HepG2 (cell line): ENCODE results near the gene L3MBTL1. TPM values are rescaled to one million over a fixed set of nuclear protein-coding genes. Genes with fewer than 3 reads are reported as not detected.
A peak's percentile ranks its signal among the peaks of the same experiment; 100 is the strongest.

ENCODE experiments used
- ADNP ChIP-seq: sonication (generic); formaldehyde crosslinking; IDR thresholded peaks from 2 replicates; pipeline ENCODE4 v1.4.0; 2020; ENCODE audit warnings: missing genetic modification reagents
- EED ChIP-seq: sonication (generic); formaldehyde crosslinking; IDR thresholded peaks from 2 replicates; pipeline ENCODE4 v1.5.0; 2020; ENCODE audit warnings: mild to moderate bottlenecking, missing genetic modification reagents
- GABPB1 ChIP-seq: IDR thresholded peaks from 2 replicates; pipeline ENCODE4 v1.6.1; 2016; ENCODE audit warnings: mild to moderate bottlenecking, missing genetic modification reagents, moderate library complexity, missing compliant biosample characterization
- HNRNPL ChIP-seq: fragments of 200-400 bp; formaldehyde crosslinking; IDR thresholded peaks from 2 replicates; pipeline ENCODE4 v1.6.1; 2017; ENCODE audit warnings: mild to moderate bottlenecking, low read depth, low read length
- HNRNPLL ChIP-seq: fragments of 200-400 bp; formaldehyde crosslinking; IDR thresholded peaks from 2 replicates; pipeline ENCODE4 v1.6.1; 2017; ENCODE audit warnings: mild to moderate bottlenecking, low read depth, low read length; ENCODE audit not compliant: poor library complexity, severe bottlenecking
- MIER2 ChIP-seq: IDR thresholded peaks from 2 replicates; pipeline ENCODE4 v1.6.1; 2016; ENCODE audit warnings: missing biosample characterization, missing genetic modification reagents
- NONO ChIP-seq, 2 experiments: fragments of 450-650 bp in 1 of 2; sonication (generic) in 1 of 2; formaldehyde crosslinking in 1 of 2; IDR thresholded peaks in 1 of 2; conservative IDR thresholded peaks in 1 of 2; 2 replicates each; pipeline versions ENCODE4 v1.6.1 to v1.8.0; 2017 to 2022; ENCODE audit warnings: mild to moderate bottlenecking in 1 of 2, missing genetic modification reagents in 1 of 2, moderate library complexity in 1 of 2
- NR2C2 ChIP-seq: sonication (generic); formaldehyde crosslinking; IDR thresholded peaks from 2 replicates; pipeline ENCODE4 v1.4.0; 2020; ENCODE audit warnings: missing genetic modification reagents, mild to moderate bottlenecking, moderate library complexity, borderline replicate concordance
- SMAD9 ChIP-seq: sonication (generic); formaldehyde crosslinking; IDR thresholded peaks from 2 replicates; pipeline ENCODE4 v1.5.1; 2020; ENCODE audit warnings: mild to moderate bottlenecking, missing genetic modification reagents
- SUZ12 ChIP-seq: fragments of 150-350 bp; IDR thresholded peaks from 2 replicates; pipeline ENCODE4 v1.6.1; 2014; ENCODE audit warnings: low read depth, low read length
- TBX3 ChIP-seq: fragments of 450-650 bp; IDR thresholded peaks from 2 replicates; pipeline ENCODE4 v1.6.1; 2017; ENCODE audit warnings: antibody characterized with exemption, mild to moderate bottlenecking, inconsistent platforms, borderline replicate concordance
- TCF7 ChIP-seq: sonication (generic); IDR thresholded peaks from 2 replicates; pipeline ENCODE4 v1.6.1; 2016; ENCODE audit warnings: antibody characterized with exemption, low read depth
- TSC22D2 ChIP-seq: sonication (generic); formaldehyde crosslinking; IDR thresholded peaks from 2 replicates; pipeline ENCODE4 v1.5.1; 2020; ENCODE audit warnings: missing genetic modification reagents, mild to moderate bottlenecking, borderline replicate concordance
- ZFP90 ChIP-seq: sonication (generic); formaldehyde crosslinking; IDR thresholded peaks from 2 replicates; pipeline ENCODE4 v1.8.0; 2022; ENCODE audit warnings: missing genetic modification reagents, mild to moderate bottlenecking, inconsistent platforms, borderline replicate concordance
- ZNF207 ChIP-seq: fragments of 450-650 bp; IDR thresholded peaks from 2 replicates; pipeline ENCODE4 v1.6.1; 2016; ENCODE audit warnings: antibody characterized with exemption, borderline replicate concordance
- ZNF225 ChIP-seq: sonication (generic); formaldehyde crosslinking; IDR thresholded peaks from 2 replicates; pipeline ENCODE4 v1.4.0; 2020; ENCODE audit warnings: mild to moderate bottlenecking, missing genetic modification reagents
- ZNF232 ChIP-seq: sonication (generic); formaldehyde crosslinking; IDR thresholded peaks from 2 replicates; pipeline ENCODE4 v1.4.0; 2020; ENCODE audit warnings: missing genetic modification reagents, borderline replicate concordance
- ZNF44 ChIP-seq: sonication (generic); formaldehyde crosslinking; IDR thresholded peaks from 2 replicates; pipeline ENCODE4 v1.5.1; 2020; ENCODE audit warnings: mild to moderate bottlenecking, missing genetic modification reagents
- ZNF468 ChIP-seq: sonication (generic); formaldehyde crosslinking; IDR thresholded peaks from 2 replicates; pipeline ENCODE4 v1.8.0; 2022; ENCODE audit warnings: mild to moderate bottlenecking, moderate library complexity, missing genetic modification reagents
- ZNF567 ChIP-seq: sonication (generic); formaldehyde crosslinking; IDR thresholded peaks from 2 replicates; pipeline ENCODE4 v1.8.1; 2023; ENCODE audit warnings: mild to moderate bottlenecking, missing genetic modification reagents, borderline replicate concordance
- ZNF816 ChIP-seq: sonication (generic); formaldehyde crosslinking; IDR thresholded peaks from 2 replicates; pipeline ENCODE4 v1.8.0; 2022; ENCODE audit warnings: missing genetic modification reagents, mild to moderate bottlenecking, borderline replicate concordance
- polyA plus RNA-seq, 8 experiments: library from polyadenylated mRNA; depleted of rRNA in 3 of 8; stranded (reverse) in 7 of 8; unstranded in 1 of 8; fragments of >200 nt; fragmentation: Illumina TruSeq in 4 of 8; extraction: Trizol in 4 of 8; gene quantifications; 2 replicates each; pipeline versions ENCODE4 v1.2.1 to v1.2.3, GENCODE V29; 2011 to 2016; ENCODE audit warnings: low read depth in 4 of 8, missing spikeins in 1 of 8, mixed read lengths in 1 of 8; ENCODE audit not compliant: insufficient read depth in 1 of 8
- total RNA-seq, 5 experiments: library from RNA; depleted of rRNA; stranded (reverse); fragments of >200 nt; fragmentation: Illumina TruSeq; extraction: Trizol; gene quantifications; 2 replicates each; pipeline ENCODE4 v1.2.3, GENCODE V29; 2016; ENCODE audit warnings: low read depth in 1 of 5
- TF ChIP-seq, protein P1 (sequence below): sonication (generic); formaldehyde crosslinking; IDR thresholded peaks from 2 replicates; pipeline ENCODE4 v1.9.0; 2021; ENCODE audit warnings: missing genetic modification reagents, borderline replicate concordance
- TF ChIP-seq, protein P2 (sequence below): sonication (generic); formaldehyde crosslinking; IDR thresholded peaks from 2 replicates; pipeline ENCODE4 v1.4.0; 2020; ENCODE audit warnings: missing genetic modification reagents, borderline replicate concordance
- TF ChIP-seq, protein P3 (sequence below): sonication (generic); formaldehyde crosslinking; IDR thresholded peaks from 2 replicates; pipeline ENCODE4 v1.5.0; 2020; ENCODE audit warnings: missing genetic modification reagents
- TF ChIP-seq, protein P4 (sequence below): sonication (generic); formaldehyde crosslinking; IDR thresholded peaks from 2 replicates; pipeline ENCODE4 v1.4.0; 2020; ENCODE audit warnings: missing genetic modification reagents

Gene L3MBTL1
- total and polyA plus RNA-seq, 2 of the 13 experiments (the other 11 are each of a cell fraction or from before 2014, with no cell fraction given), result 9.0 to 17.8 TPM

DNA sequence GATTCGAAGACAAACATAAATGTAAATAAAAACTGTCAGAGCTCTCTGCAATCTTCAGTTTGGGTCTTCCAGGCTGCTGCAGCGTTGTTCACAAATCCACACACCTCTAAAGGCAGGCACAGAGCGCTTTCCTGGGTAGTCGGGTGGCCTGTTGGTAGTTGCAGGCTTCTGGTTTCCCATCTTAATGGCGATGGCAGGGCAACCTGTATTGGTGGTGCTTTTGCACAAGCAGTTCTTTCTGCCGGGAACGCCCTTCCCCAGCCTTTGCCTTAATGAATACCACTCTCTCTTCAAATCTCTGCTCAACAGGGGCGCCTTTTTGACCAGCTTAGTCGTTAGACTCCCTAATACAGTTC, 82.5 kb downstream of the L3MBTL1 start (continued):
- no peak for TF ChIP-seq GABPB1
- TF ChIP-seq ZNF225 (CRISPR knock-in tag), result no peak
- no peak for TF ChIP-seq ADNP (CRISPR knock-in tag)
- TF ChIP-seq, protein P1, sequence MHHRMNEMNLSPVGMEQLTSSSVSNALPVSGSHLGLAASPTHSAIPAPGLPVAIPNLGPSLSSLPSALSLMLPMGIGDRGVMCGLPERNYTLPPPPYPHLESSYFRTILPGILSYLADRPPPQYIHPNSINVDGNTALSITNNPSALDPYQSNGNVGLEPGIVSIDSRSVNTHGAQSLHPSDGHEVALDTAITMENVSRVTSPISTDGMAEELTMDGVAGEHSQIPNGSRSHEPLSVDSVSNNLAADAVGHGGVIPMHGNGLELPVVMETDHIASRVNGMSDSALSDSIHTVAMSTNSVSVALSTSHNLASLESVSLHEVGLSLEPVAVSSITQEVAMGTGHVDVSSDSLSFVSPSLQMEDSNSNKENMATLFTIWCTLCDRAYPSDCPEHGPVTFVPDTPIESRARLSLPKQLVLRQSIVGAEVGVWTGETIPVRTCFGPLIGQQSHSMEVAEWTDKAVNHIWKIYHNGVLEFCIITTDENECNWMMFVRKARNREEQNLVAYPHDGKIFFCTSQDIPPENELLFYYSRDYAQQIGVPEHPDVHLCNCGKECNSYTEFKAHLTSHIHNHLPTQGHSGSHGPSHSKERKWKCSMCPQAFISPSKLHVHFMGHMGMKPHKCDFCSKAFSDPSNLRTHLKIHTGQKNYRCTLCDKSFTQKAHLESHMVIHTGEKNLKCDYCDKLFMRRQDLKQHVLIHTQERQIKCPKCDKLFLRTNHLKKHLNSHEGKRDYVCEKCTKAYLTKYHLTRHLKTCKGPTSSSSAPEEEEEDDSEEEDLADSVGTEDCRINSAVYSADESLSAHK (CRISPR knock-in tag), result no peak
- no peak; the same call in 1 of the 2 replicates for TF ChIP-seq ZNF816 (CRISPR knock-in tag)
- no peak for TF ChIP-seq TCF7
- TF ChIP-seq, protein P2, sequence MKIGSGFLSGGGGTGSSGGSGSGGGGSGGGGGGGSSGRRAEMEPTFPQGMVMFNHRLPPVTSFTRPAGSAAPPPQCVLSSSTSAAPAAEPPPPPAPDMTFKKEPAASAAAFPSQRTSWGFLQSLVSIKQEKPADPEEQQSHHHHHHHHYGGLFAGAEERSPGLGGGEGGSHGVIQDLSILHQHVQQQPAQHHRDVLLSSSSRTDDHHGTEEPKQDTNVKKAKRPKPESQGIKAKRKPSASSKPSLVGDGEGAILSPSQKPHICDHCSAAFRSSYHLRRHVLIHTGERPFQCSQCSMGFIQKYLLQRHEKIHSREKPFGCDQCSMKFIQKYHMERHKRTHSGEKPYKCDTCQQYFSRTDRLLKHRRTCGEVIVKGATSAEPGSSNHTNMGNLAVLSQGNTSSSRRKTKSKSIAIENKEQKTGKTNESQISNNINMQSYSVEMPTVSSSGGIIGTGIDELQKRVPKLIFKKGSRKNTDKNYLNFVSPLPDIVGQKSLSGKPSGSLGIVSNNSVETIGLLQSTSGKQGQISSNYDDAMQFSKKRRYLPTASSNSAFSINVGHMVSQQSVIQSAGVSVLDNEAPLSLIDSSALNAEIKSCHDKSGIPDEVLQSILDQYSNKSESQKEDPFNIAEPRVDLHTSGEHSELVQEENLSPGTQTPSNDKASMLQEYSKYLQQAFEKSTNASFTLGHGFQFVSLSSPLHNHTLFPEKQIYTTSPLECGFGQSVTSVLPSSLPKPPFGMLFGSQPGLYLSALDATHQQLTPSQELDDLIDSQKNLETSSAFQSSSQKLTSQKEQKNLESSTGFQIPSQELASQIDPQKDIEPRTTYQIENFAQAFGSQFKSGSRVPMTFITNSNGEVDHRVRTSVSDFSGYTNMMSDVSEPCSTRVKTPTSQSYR, result no peak
- no peak for TF ChIP-seq ZFP90
- no peak for TF ChIP-seq ZNF468
- TF ChIP-seq, protein P3, sequence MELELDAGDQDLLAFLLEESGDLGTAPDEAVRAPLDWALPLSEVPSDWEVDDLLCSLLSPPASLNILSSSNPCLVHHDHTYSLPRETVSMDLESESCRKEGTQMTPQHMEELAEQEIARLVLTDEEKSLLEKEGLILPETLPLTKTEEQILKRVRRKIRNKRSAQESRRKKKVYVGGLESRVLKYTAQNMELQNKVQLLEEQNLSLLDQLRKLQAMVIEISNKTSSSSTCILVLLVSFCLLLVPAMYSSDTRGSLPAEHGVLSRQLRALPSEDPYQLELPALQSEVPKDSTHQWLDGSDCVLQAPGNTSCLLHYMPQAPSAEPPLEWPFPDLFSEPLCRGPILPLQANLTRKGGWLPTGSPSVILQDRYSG, result no peak
- no peak for TF ChIP-seq MIER2
- TF ChIP-seq, protein P4, sequence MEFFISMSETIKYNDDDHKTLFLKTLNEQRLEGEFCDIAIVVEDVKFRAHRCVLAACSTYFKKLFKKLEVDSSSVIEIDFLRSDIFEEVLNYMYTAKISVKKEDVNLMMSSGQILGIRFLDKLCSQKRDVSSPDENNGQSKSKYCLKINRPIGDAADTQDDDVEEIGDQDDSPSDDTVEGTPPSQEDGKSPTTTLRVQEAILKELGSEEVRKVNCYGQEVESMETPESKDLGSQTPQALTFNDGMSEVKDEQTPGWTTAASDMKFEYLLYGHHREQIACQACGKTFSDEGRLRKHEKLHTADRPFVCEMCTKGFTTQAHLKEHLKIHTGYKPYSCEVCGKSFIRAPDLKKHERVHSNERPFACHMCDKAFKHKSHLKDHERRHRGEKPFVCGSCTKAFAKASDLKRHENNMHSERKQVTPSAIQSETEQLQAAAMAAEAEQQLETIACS (CRISPR knock-in tag), result no peak
- TF ChIP-seq HNRNPLL, result no peak
- no peak for TF ChIP-seq ZNF567 (CRISPR knock-in tag)
- no peak for TF ChIP-seq NONO (IDR thresholded peaks at IDR 0.05)
- no peak for TF ChIP-seq NONO (CRISPR knock-in tag; conservative IDR thresholded peaks at IDR 0.05)
- peak; percentile 18; the same call in 1 of the 2 replicates for TF ChIP-seq TSC22D2 (CRISPR knock-in tag)
- TF ChIP-seq ZNF207, result no peak
- 0 out of 2 replicates have a peak, but pooled peaks have one; percentile 10 for TF ChIP-seq EED
- peak; percentile 56 for TF ChIP-seq ZNF44 (CRISPR knock-in tag)
- TF ChIP-seq SMAD9, result no peak
- TF ChIP-seq ZNF232 (CRISPR knock-in tag), result no peak
- no peak for TF ChIP-seq TBX3
- no peak for TF ChIP-seq SUZ12
- TF ChIP-seq NR2C2, result no peak
- no peak for TF ChIP-seq HNRNPL
